Measurements from ENCODE around the gene NSA2. TPM values are rescaled to one million over a fixed set of nuclear protein-coding genes. Genes with fewer than 3 reads are reported as not detected.

NSA2 gene
- total RNA-seq (100 to 1,000 TPM in 3 of 5 donors, 10 to 100 TPM in 2; 81.8 to 142 (median 126) TPM), total RNA-seq (128 to 220 (median 158) reads per million in 29 experiments)
- 141 TPM for total RNA-seq (2013)

GRCh38 chr5:74766849-74767578, at the start of gene NSA2, which contains the start of gene GFM2:
Gene NSA2 (plus strand): TSS chr5:74767249. CDS start chr5:74767361, 112 bp downstream.
Gene GFM2 (minus strand): TSS chr5:74767117. CDS start chr5:74763742, 3,375 bp downstream.
- Mint-ChIP-seq H3K27ac (peak within 1 kb of the TSS; percentile 94 to 97), H3K9me3 (no peaks in the 10 kb centered on the region), H3K4me1 (peaks cover 23 to 53% (median 49%) of the 10 kb centered on the region in 3 donors), H3K36me3 (peaks cover 20% of the 10 kb centered on the region), H3K27me3 (no peaks in the 10 kb centered on the region), H3K4me3 (peak within 1 kb of the TSS; percentile 99 to 100 (median 99))
- Histone ChIP-seq H3K36me3 (ENCODE audit: control insufficient read depth in 2 of 2, extremely low read depth in 1 of 2, insufficient read depth in 1 of 2, low read length in 1 of 2) (peaks cover 0 to 26% of the 10 kb centered on the region in 2 donors), H3K27me3 (replicated peaks in 1 of 2; ENCODE audit: control insufficient read depth in 2 of 2, extremely low read depth in 1 of 2, insufficient read depth in 2 of 2, low read length in 1 of 2) (no peaks in the 10 kb centered on the region), H3K27ac (ENCODE audit: low read length) (peak within 1 kb of the TSS; percentile 54), H3K4me1 (ENCODE audit: control insufficient read depth in 1 of 2, extremely low read depth in 1 of 2, insufficient read depth in 2 of 2, low read length in 2 of 2) (peaks cover 23 to 25% of the 10 kb centered on the region in 2 experiments), H3K4me3 (ENCODE audit: control insufficient read depth in 1 of 2, extremely low read depth in 1 of 2, low read length in 1 of 2) (peak within 1 kb of the TSS; percentile 76 to 96), H3K9me3 (no peaks in the 10 kb centered on the region)
- under 1% methylated on average over 51 of the region's 54 CpGs for WGBS (ENCODE audit: insufficient coverage)
- POLR2A ChIA-PET = interaction anchor here in 1 of 2 donors (0.6 kb wide), 1 partner anchor 570 kb away, joined by 3 read pairs; the partner anchor contains the start of gene HMGCR
- CTCF ChIA-PET = interaction anchor here (0.9 to 1.3 kb wide), 3 partner anchors 82 to 570 kb away, joined by 3 read pairs; partner anchors contain the start of genes HEXB (in 1 of the 2) and HMGCR (in 1 of the 2)
- DNase-seq (peak; percentile 85 to 96 (median 91)), ATAC-seq (replicated peaks in 1 of 4) (peak; percentile 91 to 93 (median 92))

GRCh38 chr5:74717596-74717995, 49.5 kb upstream of the NSA2 start:
- no CpG with 5 or more reads among the region's 1 CpG for WGBS (ENCODE audit: insufficient coverage)
- H3K27ac Mint-ChIP-seq = peak overlapping the region in 1 of 2 donors; percentile 4
- CTCF ChIA-PET = no interaction called here

GRCh38 chr5:74722271-74722670, 44.8 kb upstream of the NSA2 start:
- peaks cover 48% of the 10 kb centered on the region for H3K36me3 Mint-ChIP-seq
- H3K4me3 Mint-ChIP-seq = no peak overlapping the region
- H3K4me1 Mint-ChIP-seq = no peaks in the 10 kb centered on the region
- H3K4me1 ChIP-seq (ENCODE audit: control insufficient read depth in 1 of 2, extremely low read depth in 1 of 2, insufficient read depth in 2 of 2, low read length in 2 of 2) = no peaks in the 10 kb centered on the region
- H3K9me3 ChIP-seq = no peaks in the 10 kb centered on the region
- no peak for DNase-seq
- H3K27me3 ChIP-seq (replicated peaks in 1 of 2; ENCODE audit: control insufficient read depth in 2 of 2, extremely low read depth in 1 of 2, insufficient read depth in 2 of 2, low read length in 1 of 2) = no peaks in the 10 kb centered on the region
- H3K27ac ChIP-seq (ENCODE audit: low read length) = no peak overlapping the region
- no peaks in the 10 kb centered on the region for H3K27me3 Mint-ChIP-seq
- no peak overlapping the region for H3K27ac Mint-ChIP-seq
- no peak for ATAC-seq (replicated peaks in 1 of 4)
- peaks cover 5 to 51% of the 10 kb centered on the region in 2 donors for H3K36me3 ChIP-seq (ENCODE audit: control insufficient read depth in 2 of 2, extremely low read depth in 1 of 2, insufficient read depth in 1 of 2, low read length in 1 of 2)
- ChIA-PET POLR2A (no interaction called here), CTCF (no interaction called here)
- H3K9me3 Mint-ChIP-seq = no peaks in the 10 kb centered on the region
- 100% methylated on average over 1 of the region's 1 CpG for WGBS (ENCODE audit: insufficient coverage)
- no peak overlapping the region for H3K4me3 ChIP-seq (ENCODE audit: control insufficient read depth in 1 of 2, extremely low read depth in 1 of 2, low read length in 1 of 2)

More at GRCh38 chr5:74717596-74717995, 49.5 kb upstream of the NSA2 start:
- Mint-ChIP-seq H3K4me3 (no peak overlapping the region), H3K4me1 (no peaks in the 10 kb centered on the region), H3K27me3 (no peaks in the 10 kb centered on the region), H3K9me3 (no peaks in the 10 kb centered on the region), H3K36me3 (peaks cover 46% of the 10 kb centered on the region)
- POLR2A ChIA-PET = no interaction called here
- Histone ChIP-seq H3K4me1 (ENCODE audit: control insufficient read depth in 1 of 2, extremely low read depth in 1 of 2, insufficient read depth in 2 of 2, low read length in 2 of 2) (no peaks in the 10 kb centered on the region), H3K4me3 (ENCODE audit: control insufficient read depth in 1 of 2, extremely low read depth in 1 of 2, low read length in 1 of 2) (no peak overlapping the region), H3K27ac (ENCODE audit: low read length) (no peak overlapping the region), H3K36me3 (ENCODE audit: control insufficient read depth in 2 of 2, extremely low read depth in 1 of 2, insufficient read depth in 1 of 2, low read length in 1 of 2) (peaks cover 9 to 37% of the 10 kb centered on the region in 2 donors), H3K27me3 (replicated peaks in 1 of 2; ENCODE audit: control insufficient read depth in 2 of 2, extremely low read depth in 1 of 2, insufficient read depth in 2 of 2, low read length in 1 of 2) (no peaks in the 10 kb centered on the region), H3K9me3 (no peaks in the 10 kb centered on the region)
- DNase-seq (no peak), ATAC-seq (replicated peaks in 1 of 4) (no peak)

- Mint-ChIP-seq H3K4me1 (no peaks in the 10 kb centered on the region), H3K27ac (no peak overlapping the region), H3K27me3 (no peaks in the 10 kb centered on the region), H3K36me3 (peaks cover 43% of the 10 kb centered on the region), H3K4me3 (no peak overlapping the region), H3K9me3 (no peaks in the 10 kb centered on the region)
- no peak for DNase-seq
- WGBS (ENCODE audit: insufficient coverage) = no CpG with 5 or more reads among the region's 1 CpG
- ChIA-PET CTCF (no interaction called here), POLR2A (no interaction called here)
- no peak for ATAC-seq (replicated peaks in 1 of 4)
- H3K9me3 ChIP-seq = no peaks in the 10 kb centered on the region
- H3K27ac ChIP-seq (ENCODE audit: low read length) = no peak overlapping the region
- no peaks in the 10 kb centered on the region for H3K27me3 ChIP-seq (replicated peaks in 1 of 2; ENCODE audit: control insufficient read depth in 2 of 2, extremely low read depth in 1 of 2, insufficient read depth in 2 of 2, low read length in 1 of 2)
- H3K36me3 ChIP-seq (ENCODE audit: control insufficient read depth in 2 of 2, extremely low read depth in 1 of 2, insufficient read depth in 1 of 2, low read length in 1 of 2) = peaks cover 2 to 56% of the 10 kb centered on the region in 2 donors
- H3K4me1 ChIP-seq (ENCODE audit: control insufficient read depth in 1 of 2, extremely low read depth in 1 of 2, insufficient read depth in 2 of 2, low read length in 2 of 2) = no peaks in the 10 kb centered on the region
- H3K4me3 ChIP-seq (ENCODE audit: control insufficient read depth in 1 of 2, extremely low read depth in 1 of 2, low read length in 1 of 2) = no peak overlapping the region
These were observed 41.7 kb upstream of the NSA2 start for GRCh38 chr5:74725331-74725730.

GRCh38 chr5:74736759-74737158, 30.3 kb upstream of the NSA2 start:
- WGBS (ENCODE audit: insufficient coverage) = 89% methylated on average over 3 of the region's 6 CpGs
- peaks cover 8 to 67% of the 10 kb centered on the region in 2 donors for H3K36me3 ChIP-seq (ENCODE audit: control insufficient read depth in 2 of 2, extremely low read depth in 1 of 2, insufficient read depth in 1 of 2, low read length in 1 of 2)
- no peaks in the 10 kb centered on the region for H3K4me1 ChIP-seq (ENCODE audit: control insufficient read depth in 1 of 2, extremely low read depth in 1 of 2, insufficient read depth in 2 of 2, low read length in 2 of 2)
- DNase-seq (no peak), ATAC-seq (replicated peaks in 1 of 4) (no peak)
- H3K27ac Mint-ChIP-seq = no peak overlapping the region
- H3K27ac ChIP-seq (ENCODE audit: low read length) = no peak overlapping the region
- no peaks in the 10 kb centered on the region for H3K27me3 Mint-ChIP-seq
- no peaks in the 10 kb centered on the region for H3K4me1 Mint-ChIP-seq
- H3K4me3 Mint-ChIP-seq = no peak overlapping the region
- ChIA-PET POLR2A (no interaction called here), CTCF (interaction anchor here in 1 of 2 donors (0.6 kb wide), 1 partner anchor 168 kb away, joined by 7 read pairs; no protein-coding TSS in a partner anchor)
- no peak overlapping the region for H3K4me3 ChIP-seq (ENCODE audit: control insufficient read depth in 1 of 2, extremely low read depth in 1 of 2, low read length in 1 of 2)
- H3K9me3 ChIP-seq = no peaks in the 10 kb centered on the region
- H3K36me3 Mint-ChIP-seq = peaks cover 46% of the 10 kb centered on the region
- no peaks in the 10 kb centered on the region for H3K9me3 Mint-ChIP-seq
- no peaks in the 10 kb centered on the region for H3K27me3 ChIP-seq (replicated peaks in 1 of 2; ENCODE audit: control insufficient read depth in 2 of 2, extremely low read depth in 1 of 2, insufficient read depth in 2 of 2, low read length in 1 of 2)

- no peak overlapping the region for H3K4me3 Mint-ChIP-seq
- DNase-seq (no peak), ATAC-seq (replicated peaks in 1 of 4) (no peak)
- H3K27ac Mint-ChIP-seq = no peak overlapping the region
- ChIA-PET POLR2A (interaction anchor here in 1 of 2 donors (0.6 kb wide), 1 partner anchor 9 kb away, joined by 3 read pairs; no protein-coding TSS in a partner anchor), CTCF (interaction anchor here in 1 of 2 donors (1.3 kb wide), 1 partner anchor 22 kb away, joined by 3 read pairs; no protein-coding TSS in a partner anchor)
- Histone ChIP-seq H3K27me3 (replicated peaks in 1 of 2; ENCODE audit: control insufficient read depth in 2 of 2, extremely low read depth in 1 of 2, insufficient read depth in 2 of 2, low read length in 1 of 2) (no peaks in the 10 kb centered on the region), H3K4me3 (ENCODE audit: control insufficient read depth in 1 of 2, extremely low read depth in 1 of 2, low read length in 1 of 2) (no peak overlapping the region), H3K36me3 (ENCODE audit: control insufficient read depth in 2 of 2, extremely low read depth in 1 of 2, insufficient read depth in 1 of 2, low read length in 1 of 2) (peaks cover 5 to 56% of the 10 kb centered on the region in 2 donors), H3K9me3 (no peaks in the 10 kb centered on the region), H3K4me1 (ENCODE audit: control insufficient read depth in 1 of 2, extremely low read depth in 1 of 2, insufficient read depth in 2 of 2, low read length in 2 of 2) (no peaks in the 10 kb centered on the region), H3K27ac (ENCODE audit: low read length) (no peak overlapping the region)
- H3K36me3 Mint-ChIP-seq = peaks cover 49% of the 10 kb centered on the region
- no peaks in the 10 kb centered on the region for H3K27me3 Mint-ChIP-seq
- H3K9me3 Mint-ChIP-seq = no peaks in the 10 kb centered on the region
- H3K4me1 Mint-ChIP-seq = no peaks in the 10 kb centered on the region
- 96% methylated on average over 3 of the region's 4 CpGs for WGBS (ENCODE audit: insufficient coverage)
These were observed 28.6 kb upstream of the NSA2 start for GRCh38 chr5:74738406-74738805.
